Ovary (tissue), 3 donors: Measurements from ENCODE around the gene KRT86.

Source experiments
- CTCF ChIP-seq, 3 donors: fragments of 450-650 bp in 2 of 3; fragments of 200-600 bp in 1 of 3; IDR thresholded peaks; one replicate each; pipeline versions ENCODE4 v1.5.1 to v1.8.0; 2016 to 2022; ENCODE audit warnings: antibody characterized with exemption in 3 of 3, mild to moderate bottlenecking in 1 of 3
- EP300 ChIP-seq: sonication (generic); formaldehyde crosslinking; IDR thresholded peaks from one replicate; pipeline ENCODE4 v1.6.1; 2017; ENCODE audit warnings: antibody characterized with exemption
- POLR2A ChIP-seq: fragments of 450-650 bp; IDR thresholded peaks from one replicate; pipeline ENCODE4 v1.6.1; 2017; ENCODE audit warnings: antibody characterized with exemption, mild to moderate bottlenecking, moderate library complexity
- donor health status: DM: no; HTN: no; CAD: no.

GRCh38 chr12:52323416-52324152 lies 49.1 kb downstream of the KRT86 start:
- no peak for TF ChIP-seq CTCF (IDR thresholded peaks at IDR 0.05)
- no peak for TF ChIP-seq POLR2A
- TF ChIP-seq EP300: no peak
